ENCODE results near the gene SYT8. TPM values are rescaled to one million over a fixed set of nuclear protein-coding genes. Genes with fewer than 3 reads are reported as not detected.

SYT8 gene
- total RNA-seq, 1 experiment from 2014 or later: 1.0 TPM

DNA sequence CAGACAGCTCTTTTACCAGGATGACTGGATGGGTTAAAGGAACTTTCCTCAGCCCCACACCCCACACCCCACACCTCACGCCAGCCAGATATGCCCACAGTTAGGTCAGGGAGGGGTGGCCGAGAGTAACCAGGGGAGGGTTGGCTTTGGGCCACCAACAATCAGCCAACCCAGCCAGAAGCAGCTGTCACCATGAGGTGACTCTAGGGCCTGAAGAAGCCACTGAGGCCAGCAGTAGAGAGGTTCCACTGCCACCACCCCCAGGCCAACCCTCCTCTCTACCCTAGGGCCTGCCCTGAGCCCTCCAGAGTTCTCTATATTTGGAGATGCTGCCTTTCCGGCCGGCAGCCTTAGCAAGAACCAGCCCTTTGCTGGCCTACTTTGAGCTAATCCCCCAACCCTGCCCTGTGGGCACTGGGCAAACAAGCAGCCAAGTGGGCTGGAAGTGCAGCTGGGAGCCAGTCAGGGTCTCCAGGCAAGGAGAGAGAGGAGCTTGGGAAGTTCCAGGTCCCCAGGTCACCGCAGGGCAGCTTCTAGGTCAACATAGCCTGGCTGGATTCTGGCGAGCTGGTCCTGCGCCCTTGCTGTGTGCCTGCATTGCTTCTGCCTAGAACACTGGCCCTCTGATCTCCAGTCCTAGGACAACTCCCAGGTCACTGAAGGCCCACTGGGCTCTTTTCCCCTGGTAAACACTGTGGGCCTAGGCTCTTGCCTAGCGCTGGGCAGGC, 12.0 kb upstream of the SYT8 start:
- Histone ChIP-seq H3K9me2 (ENCODE audit: insufficient read depth) (no peaks in the 10 kb centered on the region), H3K9me3 (ENCODE audit: control insufficient read depth in 1 of 2, insufficient read depth in 1 of 2, low read depth in 1 of 2, low read length in 2 of 2) (peaks cover 4 to 6% of the 10 kb centered on the region in 2 experiments; a peak in 2 of 4 replicates), H3K9ac (ENCODE audit: low read length) (no peak overlapping the region), H3K4me3 (replicated peaks in 1 of 2; ENCODE audit: low read depth in 1 of 2, low read length in 2 of 2) (no peak overlapping the region), H3K4me1 (ENCODE audit: control insufficient read depth in 1 of 2, insufficient read depth in 2 of 2, low read length in 2 of 2) (peaks cover 16 to 25% of the 10 kb centered on the region in 2 experiments), H3K36me3 (ENCODE audit: control insufficient read depth in 1 of 2, insufficient read depth in 2 of 2, low read length in 2 of 2) (no peaks in the 10 kb centered on the region), H3K4me2 (ENCODE audit: low read length) (no peak overlapping the region), H3K79me2 (ENCODE audit: insufficient read depth, low read length) (no peaks in the 10 kb centered on the region), H3K27me3 (ENCODE audit: insufficient read depth, low read length) (no peaks in the 10 kb centered on the region), H3K27ac (ENCODE audit: low read depth, low read length) (no peak overlapping the region), H4K20me1 (ENCODE audit: insufficient read depth) (no peaks in the 10 kb centered on the region), H2AFZ (ENCODE audit: low read depth, low read length, poor library complexity, severe bottlenecking) (no peak overlapping the region)
- TF ChIP-seq CEBPB (IDR thresholded peaks at IDR 0.05; ENCODE audit: low read depth) (no peak), POLR2AphosphoS5 (IDR thresholded peaks at IDR 0.05; ENCODE audit: low read depth, low read length) (no peak)
- ATAC-seq (no peak), DNase-seq (ENCODE audit: low read depth, low spot score) (no peak)
- ChIA-PET CTCF (interaction anchor here (0.6 to 1.6 kb wide), 3 partner anchors 10 to 315 kb away, joined by 3 to 5 read pairs (median 3); no protein-coding TSS in a partner anchor), POLR2A (no interaction called here), RAD21 (ENCODE audit: low non-redundant PET in 1 of 2, low total read pairs in 2 of 2, uncharacterized antibody in 2 of 2, unreplicated experiment in 2 of 2) (no interaction called here)
- intact Hi-C loops (cut with micrococcal nuclease): no loop called here
- BruUV-seq (replicated peaks): no TSS peak

DNA sequence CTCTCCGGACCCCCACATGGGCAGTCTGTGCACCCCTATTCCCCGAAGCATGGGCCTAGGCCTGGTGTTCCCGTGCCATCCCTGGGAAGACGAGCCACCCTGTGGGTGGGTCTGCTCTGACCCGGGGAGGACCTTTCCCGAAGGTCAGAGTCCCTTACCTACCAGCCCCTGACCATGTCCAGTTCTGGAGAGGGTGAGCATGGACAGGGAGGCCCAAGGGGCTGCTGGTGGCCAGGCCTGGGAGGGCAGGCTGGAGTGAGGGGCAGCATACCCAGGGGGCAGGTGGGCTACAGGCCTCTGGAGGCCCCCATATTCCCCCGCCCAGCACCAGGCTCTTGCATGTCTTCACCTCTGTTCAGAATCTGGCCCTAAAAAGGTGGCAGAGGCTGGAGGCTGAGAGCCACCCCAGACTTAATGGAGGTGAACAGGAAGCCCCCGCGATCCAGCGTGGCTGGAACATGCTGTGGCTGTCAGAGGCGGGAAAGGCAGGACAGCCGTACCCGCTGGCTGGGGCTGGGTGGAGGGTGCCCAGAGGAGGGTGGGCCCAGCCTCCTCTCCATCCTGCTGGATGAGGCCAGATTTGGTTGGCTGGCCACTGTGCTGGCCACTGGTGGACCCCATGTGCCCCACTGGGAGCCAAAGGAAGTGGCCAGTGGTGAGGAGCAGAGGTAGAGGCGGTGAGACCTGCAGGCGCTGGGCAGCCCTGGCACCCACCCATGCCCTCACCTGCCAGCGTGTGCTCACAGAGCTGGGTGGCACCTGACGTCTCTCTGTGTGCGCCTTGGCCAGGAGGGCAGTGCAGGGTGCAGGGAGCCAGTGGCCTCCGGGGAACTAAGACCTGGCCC, 11.2 kb upstream of the SYT8 start:
- ChIA-PET RAD21 (ENCODE audit: low non-redundant PET in 1 of 2, low total read pairs in 2 of 2, uncharacterized antibody in 2 of 2, unreplicated experiment in 2 of 2) (no interaction called here), POLR2A (no interaction called here), CTCF (interaction anchor here (1.6 to 1.8 kb wide), 2 partner anchors 9 to 10 kb away, joined by 5 to 11 read pairs; partner anchors contain the start of gene SYT8)
- ATAC-seq (no peak), DNase-seq (ENCODE audit: low read depth, low spot score) (no peak)
- Histone ChIP-seq H3K9me3 (ENCODE audit: control insufficient read depth in 1 of 2, insufficient read depth in 1 of 2, low read depth in 1 of 2, low read length in 2 of 2) (peaks cover 4 to 6% of the 10 kb centered on the region in 2 experiments; a peak in 2 of 4 replicates), H2AFZ (ENCODE audit: low read depth, low read length, poor library complexity, severe bottlenecking) (no peak overlapping the region), H3K9ac (ENCODE audit: low read length) (no peak overlapping the region), H4K20me1 (ENCODE audit: insufficient read depth) (no peaks in the 10 kb centered on the region), H3K4me2 (ENCODE audit: low read length) (no peak overlapping the region), H3K4me3 (replicated peaks in 1 of 2; ENCODE audit: low read depth in 1 of 2, low read length in 2 of 2) (no peak overlapping the region), H3K79me2 (ENCODE audit: insufficient read depth, low read length) (no peaks in the 10 kb centered on the region), H3K27me3 (ENCODE audit: insufficient read depth, low read length) (no peaks in the 10 kb centered on the region), H3K9me2 (ENCODE audit: insufficient read depth) (no peaks in the 10 kb centered on the region), H3K27ac (ENCODE audit: low read depth, low read length) (no peak overlapping the region), H3K4me1 (ENCODE audit: control insufficient read depth in 1 of 2, insufficient read depth in 2 of 2, low read length in 2 of 2) (peaks cover 24 to 33% of the 10 kb centered on the region in 2 experiments), H3K36me3 (ENCODE audit: control insufficient read depth in 1 of 2, insufficient read depth in 2 of 2, low read length in 2 of 2) (no peaks in the 10 kb centered on the region)
- no TSS peak for BruUV-seq (replicated peaks)
- intact Hi-C loops (cut with micrococcal nuclease): no loop called here
- TF ChIP-seq, protein P1, sequence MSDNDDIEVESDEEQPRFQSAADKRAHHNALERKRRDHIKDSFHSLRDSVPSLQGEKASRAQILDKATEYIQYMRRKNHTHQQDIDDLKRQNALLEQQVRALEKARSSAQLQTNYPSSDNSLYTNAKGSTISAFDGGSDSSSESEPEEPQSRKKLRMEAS (IDR thresholded peaks at IDR 0.05): no peak
- no peak for TF ChIP-seq EZH2phosphoT487 (IDR thresholded peaks at IDR 0.05; ENCODE audit: borderline replicate concordance)
- TF ChIP-seq EGR1 (IDR thresholded peaks at IDR 0.05; ENCODE audit: low read depth): no peak
- TF ChIP-seq, protein P2, sequence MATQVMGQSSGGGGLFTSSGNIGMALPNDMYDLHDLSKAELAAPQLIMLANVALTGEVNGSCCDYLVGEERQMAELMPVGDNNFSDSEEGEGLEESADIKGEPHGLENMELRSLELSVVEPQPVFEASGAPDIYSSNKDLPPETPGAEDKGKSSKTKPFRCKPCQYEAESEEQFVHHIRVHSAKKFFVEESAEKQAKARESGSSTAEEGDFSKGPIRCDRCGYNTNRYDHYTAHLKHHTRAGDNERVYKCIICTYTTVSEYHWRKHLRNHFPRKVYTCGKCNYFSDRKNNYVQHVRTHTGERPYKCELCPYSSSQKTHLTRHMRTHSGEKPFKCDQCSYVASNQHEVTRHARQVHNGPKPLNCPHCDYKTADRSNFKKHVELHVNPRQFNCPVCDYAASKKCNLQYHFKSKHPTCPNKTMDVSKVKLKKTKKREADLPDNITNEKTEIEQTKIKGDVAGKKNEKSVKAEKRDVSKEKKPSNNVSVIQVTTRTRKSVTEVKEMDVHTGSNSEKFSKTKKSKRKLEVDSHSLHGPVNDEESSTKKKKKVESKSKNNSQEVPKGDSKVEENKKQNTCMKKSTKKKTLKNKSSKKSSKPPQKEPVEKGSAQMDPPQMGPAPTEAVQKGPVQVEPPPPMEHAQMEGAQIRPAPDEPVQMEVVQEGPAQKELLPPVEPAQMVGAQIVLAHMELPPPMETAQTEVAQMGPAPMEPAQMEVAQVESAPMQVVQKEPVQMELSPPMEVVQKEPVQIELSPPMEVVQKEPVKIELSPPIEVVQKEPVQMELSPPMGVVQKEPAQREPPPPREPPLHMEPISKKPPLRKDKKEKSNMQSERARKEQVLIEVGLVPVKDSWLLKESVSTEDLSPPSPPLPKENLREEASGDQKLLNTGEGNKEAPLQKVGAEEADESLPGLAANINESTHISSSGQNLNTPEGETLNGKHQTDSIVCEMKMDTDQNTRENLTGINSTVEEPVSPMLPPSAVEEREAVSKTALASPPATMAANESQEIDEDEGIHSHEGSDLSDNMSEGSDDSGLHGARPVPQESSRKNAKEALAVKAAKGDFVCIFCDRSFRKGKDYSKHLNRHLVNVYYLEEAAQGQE (IDR thresholded peaks at IDR 0.05; ENCODE audit: low read depth): no peak
- TF ChIP-seq RAD21 (IDR thresholded peaks at IDR 0.05; ENCODE audit: low read depth): no peak
- TF ChIP-seq CBX3 (IDR thresholded peaks at IDR 0.05; ENCODE audit: low read depth): no peak
- TF ChIP-seq, protein P3, sequence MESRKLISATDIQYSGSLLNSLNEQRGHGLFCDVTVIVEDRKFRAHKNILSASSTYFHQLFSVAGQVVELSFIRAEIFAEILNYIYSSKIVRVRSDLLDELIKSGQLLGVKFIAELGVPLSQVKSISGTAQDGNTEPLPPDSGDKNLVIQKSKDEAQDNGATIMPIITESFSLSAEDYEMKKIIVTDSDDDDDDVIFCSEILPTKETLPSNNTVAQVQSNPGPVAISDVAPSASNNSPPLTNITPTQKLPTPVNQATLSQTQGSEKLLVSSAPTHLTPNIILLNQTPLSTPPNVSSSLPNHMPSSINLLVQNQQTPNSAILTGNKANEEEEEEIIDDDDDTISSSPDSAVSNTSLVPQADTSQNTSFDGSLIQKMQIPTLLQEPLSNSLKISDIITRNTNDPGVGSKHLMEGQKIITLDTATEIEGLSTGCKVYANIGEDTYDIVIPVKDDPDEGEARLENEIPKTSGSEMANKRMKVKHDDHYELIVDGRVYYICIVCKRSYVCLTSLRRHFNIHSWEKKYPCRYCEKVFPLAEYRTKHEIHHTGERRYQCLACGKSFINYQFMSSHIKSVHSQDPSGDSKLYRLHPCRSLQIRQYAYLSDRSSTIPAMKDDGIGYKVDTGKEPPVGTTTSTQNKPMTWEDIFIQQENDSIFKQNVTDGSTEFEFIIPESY (IDR thresholded peaks at IDR 0.05; ENCODE audit: extremely low read depth, insufficient replicate concordance, low read length): no peak
- no peak for TF ChIP-seq TCF7L2 (IDR thresholded peaks at IDR 0.05; ENCODE audit: borderline replicate concordance, extremely low read depth, insufficient read depth, insufficient read length)
- no peak for TF ChIP-seq YY1 (IDR thresholded peaks at IDR 0.05; ENCODE audit: extremely low read depth, insufficient replicate concordance, low read depth, low read length)
- TF ChIP-seq POLR2AphosphoS5 (IDR thresholded peaks at IDR 0.05; ENCODE audit: low read depth, low read length): no peak
